ENCODE measurements around the gene PARP6. TPM values are rescaled to one million over a fixed set of nuclear protein-coding genes. Genes with fewer than 3 reads are reported as not detected.

PARP6 gene
- total RNA-seq, 1 experiment from 2014 or later = 41.9 TPM

- TF ChIP-seq ZBTB43 (CRISPR knock-in tag; IDR thresholded peaks at IDR 0.05) (no peak), ZNF532 (CRISPR knock-in tag; IDR thresholded peaks at IDR 0.05; ENCODE audit: borderline replicate concordance) (no peak), RELA (CRISPR knock-in tag; IDR thresholded peaks at IDR 0.05; ENCODE audit: borderline replicate concordance) (no peak), NFYB (CRISPR knock-in tag; conservative IDR thresholded peaks at IDR 0.05; ENCODE audit: low read depth) (no peak), ZNF219 (CRISPR knock-in tag; IDR thresholded peaks at IDR 0.05; ENCODE audit: borderline replicate concordance) (no peak), SMAD3 (CRISPR knock-in tag; IDR thresholded peaks at IDR 0.05; ENCODE audit: borderline replicate concordance) (no peak)
Measured at GRCh38 chr15:72304596-72304995, 32.2 kb upstream of the PARP6 start (continued).

- DNase-seq (ENCODE audit: low spot score) (no peak), ATAC-seq (no peak)
- TF ChIP-seq HMGA2 (CRISPR knock-in tag; IDR thresholded peaks at IDR 0.05) = no peak
- Mint-ChIP-seq H3K4me1 (no peaks in the 10 kb centered on the region), H3K4me3 (no peak overlapping the region), H3K27ac (no peak overlapping the region), H3K27me3 (ENCODE audit: low read depth) (peaks cover 33% of the 10 kb centered on the region), H3K36me3 (no peaks in the 10 kb centered on the region), H3K9me3 (no peaks in the 10 kb centered on the region)
- CTCF ChIA-PET = interaction anchor here (0.8 kb wide), 1 partner anchor 10 kb away, joined by 3 read pairs; no protein-coding TSS in a partner anchor
- POLR2A ChIA-PET = no interaction called here
Measured at GRCh38 chr15:72302955-72303354, 30.6 kb upstream of the PARP6 start.

- Mint-ChIP-seq H3K27ac (no peak overlapping the region), H3K36me3 (no peaks in the 10 kb centered on the region), H3K4me1 (no peaks in the 10 kb centered on the region), H3K9me3 (no peaks in the 10 kb centered on the region), H3K27me3 (ENCODE audit: low read depth) (peaks cover 35% of the 10 kb centered on the region), H3K4me3 (no peak overlapping the region)
- ChIA-PET CTCF (no interaction called here), POLR2A (no interaction called here)
- TF ChIP-seq RELA (CRISPR knock-in tag; IDR thresholded peaks at IDR 0.05; ENCODE audit: borderline replicate concordance) (no peak), OVOL2 (CRISPR knock-in tag; IDR thresholded peaks at IDR 0.05; ENCODE audit: borderline replicate concordance) (no peak), ZNF219 (CRISPR knock-in tag; IDR thresholded peaks at IDR 0.05; ENCODE audit: borderline replicate concordance) (no peak), TEAD4 (CRISPR knock-in tag; IDR thresholded peaks at IDR 0.05) (no peak), MXD4 (CRISPR knock-in tag; IDR thresholded peaks at IDR 0.05; ENCODE audit: borderline replicate concordance) (no peak), E2F1 (CRISPR knock-in tag; IDR thresholded peaks at IDR 0.05) (no peak), MLX (CRISPR knock-in tag; IDR thresholded peaks at IDR 0.05) (no peak), PREB (CRISPR knock-in tag; IDR thresholded peaks at IDR 0.05; ENCODE audit: borderline replicate concordance) (no peak), CREB1 (CRISPR knock-in tag; IDR thresholded peaks at IDR 0.05) (no peak), E2F5 (CRISPR knock-in tag; IDR thresholded peaks at IDR 0.05) (no peak), TP53 (CRISPR knock-in tag; IDR thresholded peaks at IDR 0.05) (no peak), SP1 (CRISPR knock-in tag; conservative IDR thresholded peaks at IDR 0.05) (no peak), MAX (CRISPR knock-in tag; IDR thresholded peaks at IDR 0.05) (no peak), ERG (CRISPR knock-in tag; IDR thresholded peaks at IDR 0.05) (no peak)
- DNase-seq (ENCODE audit: low spot score) (no peak), ATAC-seq (no peak)
Measured at GRCh38 chr15:72289597-72290325, 17.4 kb upstream of the PARP6 start.
